Fibroblast of peridontal ligament (primary cell): ENCODE measurements around the gene RAF1.
"Not testable (repeated sequence)": the region's sequence is repeated elsewhere in the genome, so short reads cannot be mapped to it uniquely, and the experiment has no call there.

ENCODE experiments used
- DNase-seq: peaks from one replicate; pipeline ENCODE4 v3.0.0-alpha.2; 2010; ENCODE audit errors: extremely low read depth

Gene RAF1

GRCh38 chr3:12677616-12678015 lies 13.7 kb upstream of the RAF1 start:
- DNase-seq: no peak

- no peak for DNase-seq
Observed at GRCh38 chr3:12675115-12675810, 11.3 kb upstream of the RAF1 start.

GRCh38 chr3:12673956-12674736 lies 10.2 kb upstream of the RAF1 start:
- DNase-seq: not testable (repeated sequence)

GRCh38 chr3:12671120-12671450 lies 7.2 kb upstream of the RAF1 start:
- DNase-seq: no peak

GRCh38 chr3:12670365-12671119 lies 6.6 kb upstream of the RAF1 start:
- DNase-seq: no peak

- peak; percentile 52 for DNase-seq
Observed at GRCh38 chr3:12663401-12663935, 449 bp downstream of the RAF1 start.

- no peak for DNase-seq
Observed at GRCh38 chr3:12662593-12663400, 1.1 kb downstream of the RAF1 start.

- DNase-seq: no peak
Observed at GRCh38 chr3:12661926-12662592, 1.9 kb downstream of the RAF1 start.

- DNase-seq: not testable (repeated sequence)
Observed at GRCh38 chr3:12661375-12661774, 2.5 kb downstream of the RAF1 start.

GRCh38 chr3:12660196-12660595 lies 3.7 kb downstream of the RAF1 start:
- DNase-seq: no peak

- peak; percentile 56 for DNase-seq
Observed at GRCh38 chr3:12659316-12660015, 4.5 kb downstream of the RAF1 start.

GRCh38 chr3:12658593-12659058 lies 5.3 kb downstream of the RAF1 start:
- peak; percentile 98 for DNase-seq

- no peak for DNase-seq
Observed at GRCh38 chr3:12656850-12657249, 7.1 kb downstream of the RAF1 start.

- no peak for DNase-seq
Observed at GRCh38 chr3:12656193-12656592, 7.7 kb downstream of the RAF1 start.

- DNase-seq: no peak
Observed at GRCh38 chr3:12655701-12656100, 8.2 kb downstream of the RAF1 start.

- no peak for DNase-seq
Observed at GRCh38 chr3:12653747-12654146, 10.2 kb downstream of the RAF1 start.

GRCh38 chr3:12648384-12648959 lies 15.4 kb downstream of the RAF1 start:
- DNase-seq: no peak

GRCh38 chr3:12644331-12644937 lies 19.5 kb downstream of the RAF1 start:
- peak; percentile 73 for DNase-seq

GRCh38 chr3:12643724-12644123 lies 20.2 kb downstream of the RAF1 start:
- DNase-seq: no peak

- no peak for DNase-seq
Observed at GRCh38 chr3:12643010-12643380, 20.9 kb downstream of the RAF1 start.
